Heart left ventricle (tissue), 16 donors: ENCODE data around the gene PTPRD. TPM values are rescaled to one million over a fixed set of nuclear protein-coding genes. Genes with fewer than 3 reads are reported as not detected.

ENCODE experiments used
- ATAC-seq, 4 donors: fragments of 200-7000 bp; cut with Tn5 transposase; one replicate each; pipeline ENCODE4 v1.9.1; 2020 to 2022; ENCODE audit warnings: moderate library complexity in 4 of 4, mild to moderate bottlenecking in 3 of 4, moderate number of reproducible peaks in 1 of 4
- DNase-seq, 5 donors: peaks; one replicate each; pipeline ENCODE4 v3.0.0-alpha.2; 2020
- H3K27ac ChIP-seq, 12 donors: fragments of 200-600 bp; sonication (generic) in 4 of 12; one replicate each; pipeline versions ENCODE4 v1.5.0 to v1.8.0; 2016 to 2022; ENCODE audit warnings: mild to moderate bottlenecking in 2 of 12
- H3K27me3 ChIP-seq, 9 donors: fragments of 200-600 bp; sonication (generic) in 2 of 9; one replicate each; pipeline versions ENCODE4 v1.5.1 to v1.8.0; 2016 to 2022; ENCODE audit warnings: mild to moderate bottlenecking in 3 of 9
- H3K36me3 ChIP-seq, 9 donors: fragments of 200-600 bp; sonication (generic) in 2 of 9; one replicate each; pipeline versions ENCODE4 v1.5.0 to v1.8.0; 2018 to 2022; ENCODE audit warnings: mild to moderate bottlenecking in 2 of 9
- H3K4me1 ChIP-seq, 12 donors: fragments of 200-600 bp; sonication (generic) in 4 of 12; one replicate each; pipeline versions ENCODE4 v1.5.0 to v1.8.0; 2016 to 2022; ENCODE audit warnings: mild to moderate bottlenecking in 3 of 12
- H3K4me3 ChIP-seq, 12 donors: fragments of 200-600 bp; sonication (generic) in 4 of 12; one replicate each; pipeline versions ENCODE4 v1.5.0 to v1.8.0; 2017 to 2022; ENCODE audit warnings: mild to moderate bottlenecking in 9 of 12, moderate library complexity in 4 of 12
- H3K9me3 ChIP-seq, 12 donors: fragments of 200-600 bp; sonication (generic) in 4 of 12; one replicate each; pipeline versions ENCODE4 v1.5.0 to v1.8.0; 2016 to 2022; ENCODE audit warnings: mild to moderate bottlenecking in 1 of 12
- CTCF ChIP-seq, 12 donors: fragments of 200-600 bp; sonication (generic) in 4 of 12; IDR thresholded peaks; one replicate each; pipeline versions ENCODE4 v1.5.0 to v1.8.0; 2018 to 2022; ENCODE audit warnings: antibody characterized with exemption in 12 of 12, mild to moderate bottlenecking in 5 of 12
- POLR2A ChIP-seq, 2 donors: fragments of 450-650 bp; IDR thresholded peaks; one replicate each; pipeline ENCODE4 v1.6.1; 2017; ENCODE audit warnings: antibody characterized with exemption in 2 of 2, mild to moderate bottlenecking in 2 of 2, moderate library complexity in 2 of 2
- WGBS, 4 donors: extraction: QIAGEN DNeasy Blood & Tissue Kit in 2 of 4; methylation state at CpG; one replicate each; pipeline versions ENCODE4 v1.1.5 to v1.1.7; 2013 to 2018; 5-methylcytosine and 5-hydroxymethylcytosine counted together
- intact Hi-C, 10 donors: fragments of 100-400 bp; cut with DNase I; formaldehyde crosslinking; loops; one replicate each; pipeline versions ENCODE4 v1.11.1 to v1.14.2; 2022
- polyA plus RNA-seq, 2 donors: library from polyadenylated mRNA; stranded (reverse); fragments of 200-250 nt; gene quantifications; one replicate each; pipeline ENCODE4 v1.2.3, GENCODE V29; 2013
- total RNA-seq, 9 donors: library from RNA; depleted of rRNA in 2 of 9; stranded (reverse); fragments of >200 nt in 2 of 9; fragmentation: NEBNext Ultra II Directional in 3 of 9; extraction: Animal tissue kit (Norgen Biotek cat#: 25700) in 3 of 9; gene quantifications; one replicate each; pipeline versions ENCODE4 v1.1.0 to v1.2.4, GENCODE V29; 2016 to 2023
- donor health status: ischemic (EF 13 %, LVEDD 7.1; RV severe dilation, severe dysfunction).
- donor health status: healthy with polysubstance abuse.
- donor health status: DM: no; HTN: yes; CAD: no.
- donor health status: DM: no; HTN: no; CAD: no.
- donor health status: ischemic (EF 25% LVEDD 6.9; RV normal size, moderate dysfunction).
- donor health status: ischemic (EF 25% LVEDD 5.7; RV mildly dilated, moderate dysfunction).
- donor health status: healthy.
- donor health status: DM: yes; HTN: yes; CAD: no.
- donor health status: ischemic (EF 35%, LVEDD 5.7; RV mildly dilated, moderate dysfunction).
- donor health status: nonischemic (EF 11% LVEDD 7.7; RV severe dilation, severe dysfunction).
- donor health status: DM: yes; HTN: yes; CAD: no.
- donor health status: PGD.
- donor health status: ischemic (EF 29% LVEDD 5.4; RV normal size, mild dysfunction).
- donor health status: nonischemic (EF 23%, LVEDD 6.1; RV moderate dilation, normal function).

The PTPRD gene
- total and polyA plus RNA-seq, 11 donors, result 1.4 to 25.3 (median 15.1) TPM

- intact Hi-C loops, result no loop called here
- H3K27me3 ChIP-seq, result no peaks in the 10 kb centered on the region
- no peaks in the 10 kb centered on the region for H3K36me3 ChIP-seq
- no peak for DNase-seq
- H3K27ac ChIP-seq, result peak overlapping the region in 7 of 12 donors; percentile 2 to 74 (median 50)
- ATAC-seq, result peak; percentile 69 to 82 (median 72)
- peaks cover 0 to 6% (median 0%) of the 10 kb centered on the region in 12 donors for H3K4me1 ChIP-seq
- H3K9me3 ChIP-seq, result no peaks in the 10 kb centered on the region
- H3K4me3 ChIP-seq, result no peak overlapping the region
- 53 to 71% (median 55%) methylated on average over 1 of the region's 1 CpG for WGBS, 4 donors
- no peak for TF ChIP-seq CTCF (IDR thresholded peaks at IDR 0.05)
- TF ChIP-seq POLR2A (IDR thresholded peaks at IDR 0.05), result no peak
Measured at GRCh38 chr9:10251490-10251889, 361.3 kb downstream of the PTPRD start.

GRCh38 chr9:10250219-10250618, 362.6 kb downstream of the PTPRD start:
- H3K27ac ChIP-seq, result no peak overlapping the region
- TF ChIP-seq CTCF (IDR thresholded peaks at IDR 0.05) (no peak), POLR2A (IDR thresholded peaks at IDR 0.05) (no peak)
- H3K27me3 ChIP-seq, result no peaks in the 10 kb centered on the region
- no peak for ATAC-seq
- 55 to 77% (median 70%) methylated on average over 1 of the region's 1 CpG for WGBS, 4 donors
- peaks cover 0 to 6% (median 0%) of the 10 kb centered on the region in 12 donors for H3K4me1 ChIP-seq
- intact Hi-C loops, result no loop called here
- no peak for DNase-seq
- no peak overlapping the region for H3K4me3 ChIP-seq
- H3K36me3 ChIP-seq, result no peaks in the 10 kb centered on the region
- no peaks in the 10 kb centered on the region for H3K9me3 ChIP-seq

- DNase-seq (no peak), ATAC-seq (no peak)
- Histone ChIP-seq H3K4me3 (no peak overlapping the region), H3K9me3 (no peaks in the 10 kb centered on the region), H3K27ac (no peak overlapping the region), H3K4me1 (peaks cover 0 to 5% (median 0%) of the 10 kb centered on the region in 12 donors), H3K36me3 (no peaks in the 10 kb centered on the region), H3K27me3 (no peaks in the 10 kb centered on the region)
- WGBS, 4 donors, result 84 to 93% (median 90%) methylated on average over 1 of the region's 1 CpG
- intact Hi-C loops, result no loop called here
- TF ChIP-seq POLR2A (IDR thresholded peaks at IDR 0.05), result no peak
- no peak for TF ChIP-seq CTCF (IDR thresholded peaks at IDR 0.05)
Measured at GRCh38 chr9:10248890-10249289, 363.9 kb downstream of the PTPRD start.

- Histone ChIP-seq H3K27ac (no peak overlapping the region), H3K4me1 (no peaks in the 10 kb centered on the region), H3K36me3 (no peaks in the 10 kb centered on the region), H3K9me3 (no peaks in the 10 kb centered on the region), H3K4me3 (no peak overlapping the region), H3K27me3 (no peaks in the 10 kb centered on the region)
- intact Hi-C loops, result no loop called here
- DNase-seq, result no peak
- ATAC-seq, result no peak
- no peak for TF ChIP-seq CTCF (IDR thresholded peaks at IDR 0.05)
- TF ChIP-seq POLR2A (IDR thresholded peaks at IDR 0.05), result no peak
- 57 to 70% (median 67%) methylated on average over 2 of the region's 2 CpGs for WGBS, 4 donors
Measured at GRCh38 chr9:10242255-10242654, 370.5 kb downstream of the PTPRD start.
